ENCODE data around the gene PDE4B. TPM values are rescaled to one million over a fixed set of nuclear protein-coding genes. Genes with fewer than 3 reads are reported as not detected.
A peak's percentile ranks its signal among the peaks of the same experiment; 100 is the strongest.

Gene PDE4B
- total RNA-seq, 1 donor from 2014 or later, result 3.8 TPM

- TF ChIP-seq CTCF (conservative IDR thresholded peaks at IDR 0.05; ENCODE audit: low read depth, low read length), result no peak
- DNase-seq (ENCODE audit: low read depth), result no peak
- no peak overlapping the region for H3K4me3 ChIP-seq (ENCODE audit: low read depth, low read length)
These were observed 156.5 kb downstream of the PDE4B start for GRCh38 chr1:65949230-65949626.

- DNase-seq (ENCODE audit: low read depth), result no peak
- no peak for TF ChIP-seq CTCF (conservative IDR thresholded peaks at IDR 0.05; ENCODE audit: low read depth, low read length)
- H3K4me3 ChIP-seq (ENCODE audit: low read depth, low read length), result no peak overlapping the region
These were observed 157.2 kb downstream of the PDE4B start for GRCh38 chr1:65949933-65950332.

- DNase-seq (ENCODE audit: low read depth), result no peak
- H3K4me3 ChIP-seq (ENCODE audit: low read depth, low read length), result no peak overlapping the region
- TF ChIP-seq CTCF (conservative IDR thresholded peaks at IDR 0.05; ENCODE audit: low read depth, low read length), result no peak
These were observed 160.0 kb downstream of the PDE4B start for GRCh38 chr1:65952696-65953095.

- no peak for TF ChIP-seq CTCF (conservative IDR thresholded peaks at IDR 0.05; ENCODE audit: low read depth, low read length)
These were observed 160.5 kb downstream of the PDE4B start for GRCh38 chr1:65953170-65953569.

GRCh38 chr1:65955071-65955470 is 162.4 kb downstream of the PDE4B start:
- no peak overlapping the region for H3K4me3 ChIP-seq (ENCODE audit: low read depth, low read length)
- DNase-seq (ENCODE audit: low read depth), result no peak
- no peak for TF ChIP-seq CTCF (conservative IDR thresholded peaks at IDR 0.05; ENCODE audit: low read depth, low read length)

More at GRCh38 chr1:65953170-65953569, 160.5 kb downstream of the PDE4B start:
- no peak overlapping the region for H3K4me3 ChIP-seq (ENCODE audit: low read depth, low read length)
- DNase-seq (ENCODE audit: low read depth), result no peak

GRCh38 chr1:65955503-65955902 is 162.8 kb downstream of the PDE4B start:
- no peak overlapping the region for H3K4me3 ChIP-seq (ENCODE audit: low read depth, low read length)
- no peak for TF ChIP-seq CTCF (conservative IDR thresholded peaks at IDR 0.05; ENCODE audit: low read depth, low read length)
- no peak for DNase-seq (ENCODE audit: low read depth)

- no peak for DNase-seq (ENCODE audit: low read depth)
- peak; percentile 70 for TF ChIP-seq CTCF (conservative IDR thresholded peaks at IDR 0.05; ENCODE audit: low read depth, low read length)
- no peak overlapping the region for H3K4me3 ChIP-seq (ENCODE audit: low read depth, low read length)
These were observed 166.1 kb downstream of the PDE4B start for GRCh38 chr1:65958561-65959350.

All from epithelial cell of proximal tubule (primary cell).